OCI-LY1 (cell line): ENCODE results near the gene DEFB115.
"Not testable (repeated sequence)": the region's sequence is repeated elsewhere in the genome, so short reads cannot be mapped to it uniquely, and the experiment has no call there.

Experiments
- H2AFZ ChIP-seq: fragments of 200-600 bp; sonication (generic), shearing (Covaris generic); 2 replicates; pipeline ENCODE4 v1.6.0; 2014; ENCODE audit warnings: antibody characterized with exemption, mild to moderate bottlenecking, low read length
- H3F3A ChIP-seq: fragments of 200-600 bp; sonication (generic), shearing (Covaris generic); 2 replicates; pipeline ENCODE4 v1.6.0; 2014; ENCODE audit warnings: mild to moderate bottlenecking, antibody characterized with exemption, low read length, moderate library complexity; ENCODE audit not compliant: insufficient read depth
- H3K27ac ChIP-seq: fragments of 200-600 bp; sonication (generic); 2 replicates; pipeline ENCODE4 v1.5.1; 2014; ENCODE audit warnings: low read length, mixed run types, mild to moderate bottlenecking, low read depth; ENCODE audit not compliant: poor library complexity, severe bottlenecking
- H3K27me3 ChIP-seq: fragments of 200-600 bp; sonication (generic); 2 replicates; pipeline ENCODE4 v1.6.0; 2014; ENCODE audit warnings: antibody characterized with exemption, mild to moderate bottlenecking, low read length, moderate library complexity; ENCODE audit not compliant: insufficient read depth
- H3K36me3 ChIP-seq: fragments of 200-600 bp; sonication (generic); 2 replicates; pipeline ENCODE4 v1.6.1; 2014; ENCODE audit warnings: mild to moderate bottlenecking, antibody characterized with exemption, low read length, moderate library complexity, mixed read lengths; ENCODE audit not compliant: insufficient read depth
- H3K4me1 ChIP-seq: fragments of 200-600 bp; sonication (generic); 2 replicates; pipeline ENCODE4 v1.5.1; 2014; ENCODE audit warnings: mild to moderate bottlenecking, low read length, moderate library complexity; ENCODE audit not compliant: insufficient read depth, severe bottlenecking
- H3K4me2 ChIP-seq: fragments of 200-600 bp; sonication (generic), shearing (Covaris generic); 2 replicates; pipeline ENCODE4 v1.6.1; 2014; ENCODE audit warnings: low read length
- H3K4me3 ChIP-seq: fragments of 200-600 bp; sonication (generic); 2 replicates; pipeline ENCODE4 v1.5.1; 2014; ENCODE audit warnings: low read length, low read depth, mild to moderate bottlenecking, mixed read lengths; ENCODE audit not compliant: poor library complexity, severe bottlenecking
- H3K79me2 ChIP-seq: fragments of 200-600 bp; shearing (Covaris generic); 2 replicates; pipeline ENCODE4 v1.6.1; 2016; ENCODE audit warnings: mixed run types, low read length, mixed read lengths; ENCODE audit not compliant: insufficient read depth
- H3K9ac ChIP-seq: fragments of 200-600 bp; sonication (generic), shearing (Covaris generic); 2 replicates; pipeline ENCODE4 v1.6.1; 2014; ENCODE audit warnings: mild to moderate bottlenecking, low read length, mixed read lengths
- H3K9me2 ChIP-seq: fragments of 200-600 bp; sonication (generic), shearing (Covaris generic); 2 replicates; pipeline ENCODE4 v1.6.1; 2014; ENCODE audit warnings: low read depth, mild to moderate bottlenecking, low read length, mixed read lengths
- H3K9me3 ChIP-seq: fragments of 200-600 bp; shearing (Covaris generic); 2 replicates; pipeline ENCODE4 v1.6.1; 2014; ENCODE audit warnings: low read length, mixed read lengths
- H4K20me1 ChIP-seq: fragments of 200-600 bp; sonication (generic), shearing (Covaris generic); 2 replicates; pipeline ENCODE4 v1.6.0; 2016; ENCODE audit warnings: mild to moderate bottlenecking, low read length; ENCODE audit not compliant: insufficient read depth
- CTCF ChIP-seq: fragments of 200-600 bp; sonication (generic), shearing (Covaris generic); IDR thresholded peaks from 2 replicates; pipeline ENCODE4 v1.5.1; 2017; ENCODE audit warnings: mild to moderate bottlenecking, antibody characterized with exemption, low read length, moderate library complexity, mixed read lengths
- EZH2 ChIP-seq: fragments of 200-600 bp; sonication (generic), shearing (Covaris generic); IDR thresholded peaks from 2 replicates; pipeline ENCODE4 v1.8.0; 2017; ENCODE audit warnings: borderline replicate concordance, mixed run types, mild to moderate bottlenecking, antibody characterized with exemption, low read length, moderate library complexity, mixed read lengths

DEFB115 gene

DNA sequence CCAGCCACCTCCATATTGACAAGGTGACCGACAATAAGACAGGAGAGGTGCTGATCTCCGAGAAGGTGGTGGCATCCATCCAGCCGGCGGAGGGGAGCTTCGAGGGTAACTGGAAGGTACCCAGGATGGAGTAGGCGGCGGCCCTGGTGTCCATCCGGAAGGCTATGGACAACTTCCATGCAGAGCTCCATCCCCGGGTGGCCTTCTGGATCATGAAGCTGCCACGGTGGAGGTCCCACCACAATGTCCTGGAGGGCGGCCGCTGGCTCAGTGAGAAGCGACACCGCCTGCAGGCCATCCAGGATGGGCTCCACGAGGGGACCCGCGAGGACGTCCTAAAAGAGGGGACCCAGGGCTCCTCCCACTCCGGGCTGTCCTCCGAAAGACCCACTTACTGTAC is 17.0 kb downstream of the DEFB115 start:
- no peak for TF ChIP-seq EZH2
- no peak for TF ChIP-seq CTCF
- H3K9me2 ChIP-seq = no peaks in the 10 kb centered on the region
- no peaks in the 10 kb centered on the region for H3K79me2 ChIP-seq
- no peaks in the 10 kb centered on the region for H3K27me3 ChIP-seq
- H3K9me3 ChIP-seq = no peaks in the 10 kb centered on the region
- H4K20me1 ChIP-seq = no peaks in the 10 kb centered on the region
- H3K4me2 ChIP-seq = no peak overlapping the region
- H3K36me3 ChIP-seq = no peaks in the 10 kb centered on the region
- no peak overlapping the region for H2AFZ ChIP-seq
- no peaks in the 10 kb centered on the region for H3F3A ChIP-seq
- H3K9ac ChIP-seq = no peak overlapping the region
- no peak overlapping the region for H3K4me3 ChIP-seq
- no peak overlapping the region for H3K27ac ChIP-seq
- H3K4me1 ChIP-seq = no peaks in the 10 kb centered on the region

DNA sequence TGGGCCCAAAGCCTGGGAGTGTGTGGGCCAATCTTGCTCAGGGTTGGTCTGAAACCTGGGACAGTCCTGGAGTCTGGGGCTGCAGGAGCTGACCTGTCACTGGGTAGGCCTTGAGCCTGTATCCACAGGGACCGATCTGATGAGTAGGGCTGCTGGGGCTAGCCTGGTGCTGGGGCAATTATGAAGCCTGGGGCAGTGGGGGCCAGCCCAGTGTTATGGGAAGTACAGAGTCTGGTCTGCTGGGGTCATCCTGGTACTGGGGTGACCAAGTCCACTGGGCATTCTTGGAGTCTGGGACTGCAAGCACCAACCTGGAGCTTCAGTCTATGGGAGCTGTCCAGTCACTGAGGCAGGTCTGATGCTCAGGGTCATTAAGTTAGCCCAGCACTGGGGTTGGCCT is 20.7 kb downstream of the DEFB115 start:
- Histone ChIP-seq H3K79me2 (no peaks in the 10 kb centered on the region), H4K20me1 (no peaks in the 10 kb centered on the region), H2AFZ (no peak overlapping the region), H3K4me3 (no peak overlapping the region), H3K36me3 (no peaks in the 10 kb centered on the region), H3K4me1 (no peaks in the 10 kb centered on the region), H3F3A (no peaks in the 10 kb centered on the region), H3K9me2 (no peaks in the 10 kb centered on the region), H3K27me3 (no peaks in the 10 kb centered on the region), H3K9ac (no peak overlapping the region), H3K27ac (no peak overlapping the region), H3K4me2 (no peak overlapping the region), H3K9me3 (no peaks in the 10 kb centered on the region)
- TF ChIP-seq EZH2 = no peak
- no peak for TF ChIP-seq CTCF

DNA sequence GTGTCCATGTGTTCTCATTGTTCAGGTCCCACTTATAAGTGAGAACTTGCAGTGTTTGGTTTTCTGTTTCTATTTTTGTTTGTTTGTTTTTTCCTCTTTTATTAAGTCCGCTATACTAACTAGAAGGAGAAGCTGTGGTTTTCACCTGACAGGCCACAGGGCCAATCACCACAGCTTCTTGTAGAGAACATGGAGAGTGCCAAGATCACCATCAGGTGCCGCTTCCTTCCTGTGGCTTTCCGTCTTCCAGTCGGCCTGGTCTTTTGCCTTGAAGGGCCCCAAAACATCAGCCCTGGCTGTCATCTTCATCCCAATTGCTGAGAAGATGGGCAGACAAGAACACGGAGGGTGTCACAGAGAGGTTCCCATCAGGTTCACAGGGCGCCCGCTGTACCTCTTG is 27.5 kb downstream of the DEFB115 start:
- not testable (repeated sequence) for H3K9ac ChIP-seq, H3K4me2 ChIP-seq, H2AFZ ChIP-seq, H3K9me3 ChIP-seq, H3K27me3 ChIP-seq, H3K9me2 ChIP-seq, H3K4me1 ChIP-seq, H3K27ac ChIP-seq, H4K20me1 ChIP-seq, H3K79me2 ChIP-seq, H3K36me3 ChIP-seq, H3F3A ChIP-seq, H3K4me3 ChIP-seq

DNA sequence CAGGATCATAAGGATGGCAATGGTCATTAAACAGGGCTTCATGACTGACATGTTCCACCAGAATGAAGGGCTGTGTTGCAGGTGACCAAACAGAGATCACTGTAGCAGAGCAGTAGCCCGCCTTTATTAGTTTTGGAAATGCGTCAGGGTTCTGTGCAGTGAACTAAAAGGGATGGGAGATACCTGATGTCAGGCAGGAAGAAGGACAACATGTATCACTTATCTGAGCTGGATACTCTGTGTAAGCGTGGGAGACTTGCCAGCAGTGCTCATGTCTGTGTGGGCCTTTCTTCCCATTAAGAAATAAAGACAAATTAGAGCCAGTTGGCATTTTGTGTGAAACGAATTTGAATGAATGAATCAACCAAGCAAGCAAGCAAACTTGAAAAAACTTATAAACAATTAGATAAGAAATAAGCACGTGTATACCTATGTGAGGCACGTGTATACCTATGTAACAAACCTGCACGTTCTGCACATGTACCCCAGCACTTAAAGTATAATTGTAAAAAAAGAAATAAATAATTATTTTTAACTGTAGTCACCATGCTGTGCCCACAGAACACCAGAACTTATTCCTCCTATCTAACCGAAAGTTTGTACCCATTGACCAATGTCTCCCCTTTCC is 51.2 kb downstream of the DEFB115 start, which contains the start of gene DEFB116:
TSS of gene DEFB116 (minus strand) at position 51 of the 628 bp plus-strand sequence. CDS start at position 51, 0 bp downstream.
- Histone ChIP-seq H3K4me2 (no peak within 1 kb of the TSS), H3K79me2 (no peaks in the 10 kb centered on the region), H4K20me1 (no peaks in the 10 kb centered on the region), H3K9me3 (no peaks in the 10 kb centered on the region), H3K27ac (no peak within 1 kb of the TSS), H3F3A (no peaks in the 10 kb centered on the region), H3K9me2 (no peaks in the 10 kb centered on the region), H3K27me3 (no peaks in the 10 kb centered on the region), H3K4me1 (no peaks in the 10 kb centered on the region), H3K4me3 (no peak within 1 kb of the TSS), H3K9ac (no peak within 1 kb of the TSS), H2AFZ (no peak within 1 kb of the TSS), H3K36me3 (no peaks in the 10 kb centered on the region)
- TF ChIP-seq EZH2 (no peak), CTCF (no peak)
